ENCODE measurements around the gene SND1.

GRCh38 chr7:127809261-127809702 lies 157.3 kb downstream of the SND1 start:
- TF ChIP-seq PAX8 (IDR thresholded peaks at IDR 0.05) (no peak), MYC (IDR thresholded peaks at IDR 0.05; ENCODE audit: insufficient read depth, insufficient read length, insufficient replicate concordance, low read length, severe bottlenecking) (no peak), EED (IDR thresholded peaks at IDR 0.05; ENCODE audit: low read depth) (no peak), EGR1 (IDR thresholded peaks at IDR 0.05; ENCODE audit: borderline replicate concordance in 1 of 2, low read depth in 2 of 2, low read length in 2 of 2) (no peak)
- TF ChIP-seq, protein P1, sequence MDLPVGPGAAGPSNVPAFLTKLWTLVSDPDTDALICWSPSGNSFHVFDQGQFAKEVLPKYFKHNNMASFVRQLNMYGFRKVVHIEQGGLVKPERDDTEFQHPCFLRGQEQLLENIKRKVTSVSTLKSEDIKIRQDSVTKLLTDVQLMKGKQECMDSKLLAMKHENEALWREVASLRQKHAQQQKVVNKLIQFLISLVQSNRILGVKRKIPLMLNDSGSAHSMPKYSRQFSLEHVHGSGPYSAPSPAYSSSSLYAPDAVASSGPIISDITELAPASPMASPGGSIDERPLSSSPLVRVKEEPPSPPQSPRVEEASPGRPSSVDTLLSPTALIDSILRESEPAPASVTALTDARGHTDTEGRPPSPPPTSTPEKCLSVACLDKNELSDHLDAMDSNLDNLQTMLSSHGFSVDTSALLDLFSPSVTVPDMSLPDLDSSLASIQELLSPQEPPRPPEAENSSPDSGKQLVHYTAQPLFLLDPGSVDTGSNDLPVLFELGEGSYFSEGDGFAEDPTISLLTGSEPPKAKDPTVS (IDR thresholded peaks at IDR 0.05; ENCODE audit: low read depth, low read length): no peak

Data from GM12878 (cell line).